Thyroid gland (tissue), 4 donors: ENCODE results near the gene DOK4. TPM values are rescaled to one million over a fixed set of nuclear protein-coding genes. Genes with fewer than 3 reads are reported as not detected.

Experiments
- DNase-seq, 2 donors: peaks; one replicate each; pipeline ENCODE4 v3.0.0-alpha.2; 2019
- H3K27ac ChIP-seq, 3 donors: fragments of 200-600 bp; sonication (generic); 1 replicate in 2 of 3; 2 replicates in 1 of 3; pipeline ENCODE4 v1.5.1; 2016 to 2019; ENCODE audit warnings: mild to moderate bottlenecking in 1 of 3, moderate library complexity in 1 of 3
- H3K27me3 ChIP-seq: fragments of 200-600 bp; sonication (generic); one replicate; pipeline ENCODE4 v1.5.1; 2019
- H3K36me3 ChIP-seq, 2 donors: fragments of 200-600 bp; sonication (generic); one replicate each; pipeline ENCODE4 v1.5.1; 2016 to 2019
- H3K4me1 ChIP-seq, 2 donors: fragments of 200-600 bp; sonication (generic); one replicate each; pipeline ENCODE4 v1.5.1; 2017 to 2019
- H3K4me3 ChIP-seq, 3 donors: fragments of 200-600 bp; sonication (generic); replicated peaks in 1 of 3; 1 replicate in 2 of 3; 2 replicates in 1 of 3; pipeline ENCODE4 v1.5.1; 2016; ENCODE audit warnings: mild to moderate bottlenecking in 1 of 3
- H3K9me3 ChIP-seq: fragments of 200-600 bp; sonication (generic); one replicate; pipeline ENCODE4 v1.5.1; 2017
- POLR2A ChIP-seq, 2 donors: fragments of 450-650 bp; IDR thresholded peaks; one replicate each; pipeline ENCODE4 v1.6.1; 2017; ENCODE audit warnings: antibody characterized with exemption in 2 of 2, mild to moderate bottlenecking in 2 of 2, moderate library complexity in 1 of 2
- WGBS, 2 donors: methylation state at CpG; one replicate each; pipeline ENCODE4 v1.1.5; 2017; 5-methylcytosine and 5-hydroxymethylcytosine counted together
- intact Hi-C: fragments of 100-400 bp; cut with DNase I; formaldehyde crosslinking; loops from one replicate; pipeline ENCODE4 v1.15.1; 2023
- total RNA-seq, 4 donors: library from RNA; depleted of rRNA; stranded (reverse); fragments of >200 nt; gene quantifications; one replicate each; pipeline ENCODE4 v1.2.3, GENCODE V29; 2016
- TF ChIP-seq, protein P1 (sequence below), 6 experiments: fragments of 200-600 bp in 3 of 6; fragments of 450-650 bp in 3 of 6; sonication (generic) in 3 of 6; IDR thresholded peaks; one replicate each; pipeline ENCODE4 v1.5.1; 2016 to 2019; ENCODE audit warnings: antibody characterized with exemption in 6 of 6, mild to moderate bottlenecking in 2 of 6, inconsistent platforms in 1 of 6, moderate library complexity in 1 of 6

DOK4 gene
- total RNA-seq, 4 donors from 2014 or later: 9.1 to 27.3 (median 13.3) TPM

DNA sequence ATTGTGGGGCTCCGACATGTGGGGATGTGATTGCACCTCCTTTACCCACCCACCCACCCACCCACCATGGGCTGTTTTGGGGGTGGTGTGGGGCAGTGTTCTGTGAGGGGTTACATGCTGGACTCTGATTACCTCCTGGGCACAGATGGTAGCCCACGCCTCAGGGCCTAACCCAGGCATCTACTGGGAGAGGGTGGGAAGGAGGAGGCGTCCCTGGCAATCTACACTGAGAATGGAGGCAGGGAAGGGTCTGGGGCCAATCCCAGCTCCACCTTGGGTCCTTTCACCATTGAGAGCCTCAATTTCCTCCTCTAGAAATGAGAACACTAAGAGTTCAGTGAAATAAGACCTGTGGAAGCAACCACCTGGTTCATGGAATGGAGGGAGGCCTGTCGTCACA is 11.7 kb upstream of the DOK4 start:
- H3K27me3 ChIP-seq: no peaks in the 10 kb centered on the region
- no peaks in the 10 kb centered on the region for H3K4me1 ChIP-seq
- WGBS, 2 donors: 92 to 97% methylated on average over 4 of the region's 4 CpGs
- TF ChIP-seq, protein P1, sequence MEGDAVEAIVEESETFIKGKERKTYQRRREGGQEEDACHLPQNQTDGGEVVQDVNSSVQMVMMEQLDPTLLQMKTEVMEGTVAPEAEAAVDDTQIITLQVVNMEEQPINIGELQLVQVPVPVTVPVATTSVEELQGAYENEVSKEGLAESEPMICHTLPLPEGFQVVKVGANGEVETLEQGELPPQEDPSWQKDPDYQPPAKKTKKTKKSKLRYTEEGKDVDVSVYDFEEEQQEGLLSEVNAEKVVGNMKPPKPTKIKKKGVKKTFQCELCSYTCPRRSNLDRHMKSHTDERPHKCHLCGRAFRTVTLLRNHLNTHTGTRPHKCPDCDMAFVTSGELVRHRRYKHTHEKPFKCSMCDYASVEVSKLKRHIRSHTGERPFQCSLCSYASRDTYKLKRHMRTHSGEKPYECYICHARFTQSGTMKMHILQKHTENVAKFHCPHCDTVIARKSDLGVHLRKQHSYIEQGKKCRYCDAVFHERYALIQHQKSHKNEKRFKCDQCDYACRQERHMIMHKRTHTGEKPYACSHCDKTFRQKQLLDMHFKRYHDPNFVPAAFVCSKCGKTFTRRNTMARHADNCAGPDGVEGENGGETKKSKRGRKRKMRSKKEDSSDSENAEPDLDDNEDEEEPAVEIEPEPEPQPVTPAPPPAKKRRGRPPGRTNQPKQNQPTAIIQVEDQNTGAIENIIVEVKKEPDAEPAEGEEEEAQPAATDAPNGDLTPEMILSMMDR (IDR thresholded peaks at IDR 0.05): no peak
- TF ChIP-seq POLR2A (IDR thresholded peaks at IDR 0.05): no peak
- intact Hi-C loops: no loop called here
- DNase-seq: no peak
- H3K4me3 ChIP-seq: no peak overlapping the region
- H3K9me3 ChIP-seq: no peaks in the 10 kb centered on the region
- H3K36me3 ChIP-seq: no peaks in the 10 kb centered on the region
- H3K27ac ChIP-seq: no peak overlapping the region

DNA sequence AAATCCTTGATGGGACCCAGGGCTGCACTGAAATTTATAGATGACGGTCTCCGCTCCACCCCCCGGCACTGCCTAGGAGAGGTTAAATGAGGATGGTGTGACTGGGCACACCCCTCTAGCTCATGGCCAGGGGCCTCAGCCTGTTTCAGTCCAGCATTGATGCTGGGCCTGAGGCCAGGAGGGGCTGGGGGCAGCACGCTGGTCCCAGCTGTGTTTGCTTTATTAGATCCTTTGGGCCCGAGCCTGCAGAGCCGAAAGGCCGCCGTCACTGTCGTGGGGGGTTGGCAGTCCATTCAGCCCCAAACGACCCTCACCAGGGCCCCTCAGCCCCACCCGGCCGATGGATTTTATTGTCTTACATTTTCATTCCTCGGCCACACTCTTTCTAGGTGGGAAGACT is 10.8 kb upstream of the DOK4 start:
- Histone ChIP-seq H3K36me3 (no peaks in the 10 kb centered on the region), H3K9me3 (no peaks in the 10 kb centered on the region), H3K27me3 (no peaks in the 10 kb centered on the region), H3K4me1 (no peaks in the 10 kb centered on the region), H3K4me3 (no peak overlapping the region), H3K27ac (no peak overlapping the region)
- no peak for TF ChIP-seq POLR2A (IDR thresholded peaks at IDR 0.05)
- TF ChIP-seq, protein P1 (IDR thresholded peaks at IDR 0.05): no peak
- 81 to 86% methylated on average over 10 to 13 of the region's 13 CpGs for WGBS, 2 donors
- intact Hi-C loops: no loop called here
- no peak for DNase-seq

DNA sequence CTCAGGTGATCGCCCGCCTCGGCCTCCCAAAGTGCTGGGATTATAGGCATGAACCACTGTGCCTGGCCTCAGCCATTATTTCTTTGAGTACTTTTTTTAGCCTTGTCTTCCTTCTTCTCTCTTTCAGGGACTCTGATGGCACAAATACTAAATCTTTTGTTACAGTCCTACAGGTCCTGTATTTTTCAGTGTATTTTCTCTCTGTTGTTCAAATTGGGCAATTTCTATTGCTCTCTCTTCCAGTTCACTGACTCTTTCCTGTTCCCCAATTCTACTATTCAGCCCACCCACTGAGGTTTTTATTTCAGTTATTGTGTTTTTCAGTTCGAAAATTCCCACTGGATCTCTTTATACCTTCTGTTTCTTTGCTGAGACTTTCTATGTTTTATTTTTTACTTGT is 7.5 kb upstream of the DOK4 start:
- WGBS, 2 donors: 85 to 88% methylated on average over 4 of the region's 4 CpGs
- intact Hi-C loops: no loop called here
- Histone ChIP-seq H3K27ac (no peak overlapping the region), H3K36me3 (no peaks in the 10 kb centered on the region), H3K27me3 (no peaks in the 10 kb centered on the region), H3K4me1 (no peaks in the 10 kb centered on the region), H3K4me3 (no peak overlapping the region), H3K9me3 (no peaks in the 10 kb centered on the region)
- no peak for TF ChIP-seq POLR2A (IDR thresholded peaks at IDR 0.05)
- TF ChIP-seq, protein P1 (IDR thresholded peaks at IDR 0.05): no peak
- DNase-seq: no peak

DNA sequence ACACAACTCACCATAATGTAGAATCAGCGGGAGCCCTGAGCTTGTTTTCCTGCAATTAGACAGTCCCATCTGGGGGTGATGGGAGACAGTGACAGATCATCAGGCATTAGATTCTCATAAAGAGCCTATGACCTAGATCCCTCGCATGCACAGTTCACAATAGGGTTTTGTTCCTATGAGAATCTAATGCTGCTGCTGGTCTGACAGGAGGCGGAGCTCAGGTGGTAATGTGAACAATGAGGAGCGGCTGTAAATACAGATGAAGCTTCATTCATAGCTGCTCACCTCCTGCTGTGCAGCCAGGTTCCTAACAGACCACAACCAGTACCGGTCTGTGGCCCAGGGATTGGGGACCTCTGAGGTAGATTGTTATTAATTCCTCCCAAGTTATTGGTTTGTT is 2.9 kb upstream of the DOK4 start:
- no peak for TF ChIP-seq POLR2A (IDR thresholded peaks at IDR 0.05)
- TF ChIP-seq, protein P1 (IDR thresholded peaks at IDR 0.05): no peak
- no peak overlapping the region for H3K27ac ChIP-seq
- no peak overlapping the region for H3K4me3 ChIP-seq
- H3K36me3 ChIP-seq: no peaks in the 10 kb centered on the region
- WGBS, 2 donors: 96 to 97% methylated on average over 5 of the region's 5 CpGs
- no peaks in the 10 kb centered on the region for H3K27me3 ChIP-seq
- H3K9me3 ChIP-seq: no peaks in the 10 kb centered on the region
- intact Hi-C loops: no loop called here
- peaks cover 15 to 22% of the 10 kb centered on the region in 2 donors for H3K4me1 ChIP-seq
- DNase-seq: no peak

DNA sequence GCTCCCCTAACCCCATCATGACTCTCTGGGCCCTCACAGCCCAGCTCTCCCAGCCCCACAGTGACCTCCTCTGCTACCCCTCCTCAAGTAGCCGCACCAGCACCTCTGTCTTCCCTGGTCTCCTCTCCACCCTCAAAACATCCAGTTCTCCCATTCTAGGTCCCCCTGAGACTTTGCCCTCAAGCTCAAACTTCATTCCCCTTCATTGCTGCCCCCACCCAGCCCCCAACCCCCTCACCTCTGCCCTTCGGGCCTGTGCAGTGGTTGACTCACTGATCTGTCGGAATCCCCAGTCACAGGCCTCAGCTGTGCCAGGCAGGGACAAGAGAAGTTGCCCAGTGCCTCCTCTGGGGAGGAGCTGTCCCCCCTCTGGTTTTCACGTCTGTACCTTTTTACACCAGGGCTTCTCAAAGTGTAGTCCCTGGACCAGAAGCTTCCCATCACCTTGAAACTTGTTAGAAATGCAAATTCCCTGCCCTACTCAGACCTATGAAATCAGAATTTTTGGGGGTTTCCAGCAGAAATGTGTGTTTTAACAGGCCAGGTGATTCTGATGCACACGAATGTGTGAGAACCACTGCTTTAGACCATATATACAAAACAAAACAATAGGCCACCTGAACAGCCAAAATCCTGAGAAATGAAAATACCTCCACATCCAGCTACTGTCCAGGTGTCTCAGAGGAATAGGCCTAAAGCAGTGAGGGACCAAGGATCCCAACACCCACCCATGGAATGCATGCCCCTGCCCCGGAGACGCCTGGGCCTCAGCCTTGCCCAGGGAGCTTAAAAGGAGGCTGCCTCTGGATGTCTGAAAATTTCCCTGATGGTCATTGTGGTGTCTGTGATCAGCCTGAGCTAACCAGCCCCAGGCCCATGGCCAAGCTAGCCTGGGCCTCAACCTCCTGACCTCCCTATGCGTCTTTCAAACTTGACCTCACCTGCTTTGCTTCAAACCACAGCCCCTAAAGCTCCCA is 853 bp upstream of the DOK4 start:
- no peaks in the 10 kb centered on the region for H3K36me3 ChIP-seq
- no peaks in the 10 kb centered on the region for H3K9me3 ChIP-seq
- TF ChIP-seq, protein P1 (IDR thresholded peaks at IDR 0.05): no peak
- TF ChIP-seq POLR2A (IDR thresholded peaks at IDR 0.05): no peak
- H3K4me3 ChIP-seq: peak overlapping the region in 1 of 3 donors; percentile 68
- H3K27me3 ChIP-seq: no peaks in the 10 kb centered on the region
- no peak for DNase-seq
- 89 to 93% methylated on average over 8 of the region's 8 CpGs for WGBS, 2 donors
- H3K27ac ChIP-seq: no peak overlapping the region
- intact Hi-C loops: no loop called here
- peaks cover 15 to 22% of the 10 kb centered on the region in 2 donors for H3K4me1 ChIP-seq
